Urinary bladder (tissue), 4 donors: ENCODE data around the gene PRRC2B. TPM values are rescaled to one million over a fixed set of nuclear protein-coding genes. Genes with fewer than 3 reads are reported as not detected.
"Not testable (repeated sequence)": the region's sequence is repeated elsewhere in the genome, so short reads cannot be mapped to it uniquely, and the experiment has no call there.

ENCODE experiments used
- DNase-seq: peaks from one replicate; pipeline ENCODE4 v3.0.0-alpha.2; 2015; ENCODE audit errors: extremely low spot score
- H3K27ac ChIP-seq: one replicate; pipeline ENCODE4 v1.5.1; 2013; ENCODE audit warnings: low read depth, mild to moderate bottlenecking, moderate library complexity
- H3K36me3 ChIP-seq: one replicate; pipeline ENCODE4 v1.6.1; 2013; ENCODE audit warnings: mild to moderate bottlenecking, moderate library complexity; ENCODE audit not compliant: insufficient read depth
- H3K4me1 ChIP-seq: one replicate; pipeline ENCODE4 v1.6.1; 2013; ENCODE audit warnings: mild to moderate bottlenecking, moderate library complexity; ENCODE audit not compliant: insufficient read depth
- H3K4me3 ChIP-seq: one replicate; pipeline ENCODE4 v1.5.1; 2013; ENCODE audit warnings: low read depth, low read length
- WGBS: extraction: QIAGEN DNeasy Blood & Tissue Kit; methylation state at CpG from one replicate; pipeline ENCODE4 v1.1.7; 2013; 5-methylcytosine and 5-hydroxymethylcytosine counted together
- polyA plus RNA-seq: library from polyadenylated mRNA; stranded (reverse); fragments of 200-250 nt; gene quantifications from one replicate; pipeline ENCODE4 v1.2.3, GENCODE V29; 2013
- total RNA-seq: library from RNA; depleted of rRNA; stranded (reverse); fragments of >200 nt; gene quantifications from one replicate; pipeline ENCODE4 v1.2.3, GENCODE V29; 2014
- donor health status: healthy with polysubstance abuse.
- donor health status: healthy.

The PRRC2B gene
- total and polyA plus RNA-seq, 2 donors = 78.7 to 82.3 TPM

GRCh38 chr9:131505012-131505411, 111.1 kb downstream of the PRRC2B start:
- Histone ChIP-seq H3K36me3 (peaks cover 3% of the 10 kb centered on the region), H3K4me3 (no peak overlapping the region), H3K27ac (no peak overlapping the region), H3K4me1 (peaks cover 3% of the 10 kb centered on the region)
- no peak for DNase-seq
- WGBS = 93% methylated on average over 8 of the region's 8 CpGs

GRCh38 chr9:131511416-131511815, 117.5 kb downstream of the PRRC2B start:
- Histone ChIP-seq H3K27ac (no peak overlapping the region), H3K36me3 (peaks cover 8% of the 10 kb centered on the region), H3K4me3 (no peak overlapping the region), H3K4me1 (no peaks in the 10 kb centered on the region)
- DNase-seq = no peak
- 84% methylated on average over 7 of the region's 7 CpGs for WGBS

- Histone ChIP-seq H3K4me1 (no peaks in the 10 kb centered on the region), H3K36me3 (peaks cover 8% of the 10 kb centered on the region), H3K4me3 (no peak overlapping the region), H3K27ac (no peak overlapping the region)
- 96% methylated on average over 6 of the region's 6 CpGs for WGBS
- no peak for DNase-seq
Measured at GRCh38 chr9:131511880-131512279, 118.0 kb downstream of the PRRC2B start.

- Histone ChIP-seq H3K27ac (no peak overlapping the region), H3K4me3 (no peak overlapping the region), H3K4me1 (no peaks in the 10 kb centered on the region), H3K36me3 (peaks cover 8% of the 10 kb centered on the region)
- WGBS = 95% methylated on average over 15 of the region's 15 CpGs
- no peak for DNase-seq
Measured at GRCh38 chr9:131513177-131513576, 119.3 kb downstream of the PRRC2B start.

GRCh38 chr9:131515559-131516031, 121.7 kb downstream of the PRRC2B start:
- not testable (repeated sequence) for H3K27ac ChIP-seq, DNase-seq, H3K4me1 ChIP-seq, H3K4me3 ChIP-seq, H3K36me3 ChIP-seq
- WGBS = 83% methylated on average over 12 of the region's 12 CpGs

GRCh38 chr9:131516100-131516499, 122.2 kb downstream of the PRRC2B start:
- no peak overlapping the region for H3K27ac ChIP-seq
- 88% methylated on average over 15 of the region's 15 CpGs for WGBS
- no peak overlapping the region for H3K4me3 ChIP-seq
- peaks cover 3% of the 10 kb centered on the region for H3K36me3 ChIP-seq
- no peaks in the 10 kb centered on the region for H3K4me1 ChIP-seq
- DNase-seq = no peak

- Histone ChIP-seq H3K4me3 (no peak overlapping the region), H3K36me3 (peaks cover 3% of the 10 kb centered on the region), H3K27ac (no peak overlapping the region), H3K4me1 (no peaks in the 10 kb centered on the region)
- DNase-seq = no peak
- 97% methylated on average over 9 of the region's 9 CpGs for WGBS
Measured at GRCh38 chr9:131516930-131517329, 123.0 kb downstream of the PRRC2B start.

GRCh38 chr9:131517761-131518190, 123.9 kb downstream of the PRRC2B start:
- Histone ChIP-seq H3K36me3 (peaks cover 1% of the 10 kb centered on the region), H3K4me3 (no peak overlapping the region), H3K4me1 (no peaks in the 10 kb centered on the region), H3K27ac (no peak overlapping the region)
- DNase-seq = no peak
- 67% methylated on average over 11 of the region's 11 CpGs for WGBS

- WGBS = 96% methylated on average over 20 of the region's 20 CpGs
- Histone ChIP-seq H3K36me3 (no peaks in the 10 kb centered on the region), H3K27ac (no peak overlapping the region), H3K4me3 (no peak overlapping the region), H3K4me1 (no peaks in the 10 kb centered on the region)
- DNase-seq = no peak
Measured at GRCh38 chr9:131518553-131518952, 124.7 kb downstream of the PRRC2B start.

- H3K27ac ChIP-seq = no peak overlapping the region
- no peak for DNase-seq
- no peak overlapping the region for H3K4me3 ChIP-seq
- WGBS = 86% methylated on average over 16 of the region's 16 CpGs
- H3K36me3 ChIP-seq = no peaks in the 10 kb centered on the region
- no peaks in the 10 kb centered on the region for H3K4me1 ChIP-seq
Measured at GRCh38 chr9:131520503-131520902, 126.6 kb downstream of the PRRC2B start.

GRCh38 chr9:131521203-131521602, 127.3 kb downstream of the PRRC2B start:
- no peak for DNase-seq
- Histone ChIP-seq H3K4me3 (no peak overlapping the region), H3K4me1 (no peaks in the 10 kb centered on the region), H3K27ac (no peak overlapping the region), H3K36me3 (no peaks in the 10 kb centered on the region)
- 97% methylated on average over 10 of the region's 10 CpGs for WGBS

- Histone ChIP-seq H3K36me3 (no peaks in the 10 kb centered on the region), H3K27ac (no peak overlapping the region), H3K4me1 (no peaks in the 10 kb centered on the region), H3K4me3 (no peak overlapping the region)
- DNase-seq = no peak
- 96% methylated on average over 13 of the region's 13 CpGs for WGBS
Measured at GRCh38 chr9:131521822-131522221, 127.9 kb downstream of the PRRC2B start.

- Histone ChIP-seq H3K36me3 (no peaks in the 10 kb centered on the region), H3K4me3 (no peak overlapping the region), H3K27ac (no peak overlapping the region), H3K4me1 (no peaks in the 10 kb centered on the region)
- 92% methylated on average over 29 of the region's 29 CpGs for WGBS
- no peak for DNase-seq
Measured at GRCh38 chr9:131522257-131523085, 128.6 kb downstream of the PRRC2B start.

GRCh38 chr9:131523086-131523388, 129.2 kb downstream of the PRRC2B start:
- 90% methylated on average over 9 of the region's 9 CpGs for WGBS
- Histone ChIP-seq H3K36me3 (no peaks in the 10 kb centered on the region), H3K27ac (no peak overlapping the region), H3K4me3 (no peak overlapping the region), H3K4me1 (no peaks in the 10 kb centered on the region)
- no peak for DNase-seq
